ENCODE data around the gene DPF3. TPM values are rescaled to one million over a fixed set of nuclear protein-coding genes. Genes with fewer than 3 reads are reported as not detected.

Gene DPF3
- total RNA-seq, 2 donors from 2014 or later: 0.78 to 4.0 TPM

GRCh38 chr14:72600551-72601330 lies 293.2 kb downstream of the DPF3 start:
- no peak for DNase-seq
- no peaks in the 10 kb centered on the region for H3K4me1 ChIP-seq
- TF ChIP-seq, protein P1, sequence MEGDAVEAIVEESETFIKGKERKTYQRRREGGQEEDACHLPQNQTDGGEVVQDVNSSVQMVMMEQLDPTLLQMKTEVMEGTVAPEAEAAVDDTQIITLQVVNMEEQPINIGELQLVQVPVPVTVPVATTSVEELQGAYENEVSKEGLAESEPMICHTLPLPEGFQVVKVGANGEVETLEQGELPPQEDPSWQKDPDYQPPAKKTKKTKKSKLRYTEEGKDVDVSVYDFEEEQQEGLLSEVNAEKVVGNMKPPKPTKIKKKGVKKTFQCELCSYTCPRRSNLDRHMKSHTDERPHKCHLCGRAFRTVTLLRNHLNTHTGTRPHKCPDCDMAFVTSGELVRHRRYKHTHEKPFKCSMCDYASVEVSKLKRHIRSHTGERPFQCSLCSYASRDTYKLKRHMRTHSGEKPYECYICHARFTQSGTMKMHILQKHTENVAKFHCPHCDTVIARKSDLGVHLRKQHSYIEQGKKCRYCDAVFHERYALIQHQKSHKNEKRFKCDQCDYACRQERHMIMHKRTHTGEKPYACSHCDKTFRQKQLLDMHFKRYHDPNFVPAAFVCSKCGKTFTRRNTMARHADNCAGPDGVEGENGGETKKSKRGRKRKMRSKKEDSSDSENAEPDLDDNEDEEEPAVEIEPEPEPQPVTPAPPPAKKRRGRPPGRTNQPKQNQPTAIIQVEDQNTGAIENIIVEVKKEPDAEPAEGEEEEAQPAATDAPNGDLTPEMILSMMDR (IDR thresholded peaks at IDR 0.05): no peak
- TF ChIP-seq POLR2A (IDR thresholded peaks at IDR 0.05): no peak
- H3K36me3 ChIP-seq (replicated peaks in 1 of 2; ENCODE audit: insufficient read depth in 1 of 2, low read depth in 2 of 2): no peaks in the 10 kb centered on the region
- no peak overlapping the region for H3K27ac ChIP-seq
- ATAC-seq: no peak
- no peak overlapping the region for H3K4me3 ChIP-seq
- no peaks in the 10 kb centered on the region for H3K9me3 ChIP-seq
- no peaks in the 10 kb centered on the region for H3K27me3 ChIP-seq
- intact Hi-C loops (cut with DNase I): no loop called here
- 69 to 79% methylated on average over 8 of the region's 9 CpGs for WGBS, 2 donors

DNA sequence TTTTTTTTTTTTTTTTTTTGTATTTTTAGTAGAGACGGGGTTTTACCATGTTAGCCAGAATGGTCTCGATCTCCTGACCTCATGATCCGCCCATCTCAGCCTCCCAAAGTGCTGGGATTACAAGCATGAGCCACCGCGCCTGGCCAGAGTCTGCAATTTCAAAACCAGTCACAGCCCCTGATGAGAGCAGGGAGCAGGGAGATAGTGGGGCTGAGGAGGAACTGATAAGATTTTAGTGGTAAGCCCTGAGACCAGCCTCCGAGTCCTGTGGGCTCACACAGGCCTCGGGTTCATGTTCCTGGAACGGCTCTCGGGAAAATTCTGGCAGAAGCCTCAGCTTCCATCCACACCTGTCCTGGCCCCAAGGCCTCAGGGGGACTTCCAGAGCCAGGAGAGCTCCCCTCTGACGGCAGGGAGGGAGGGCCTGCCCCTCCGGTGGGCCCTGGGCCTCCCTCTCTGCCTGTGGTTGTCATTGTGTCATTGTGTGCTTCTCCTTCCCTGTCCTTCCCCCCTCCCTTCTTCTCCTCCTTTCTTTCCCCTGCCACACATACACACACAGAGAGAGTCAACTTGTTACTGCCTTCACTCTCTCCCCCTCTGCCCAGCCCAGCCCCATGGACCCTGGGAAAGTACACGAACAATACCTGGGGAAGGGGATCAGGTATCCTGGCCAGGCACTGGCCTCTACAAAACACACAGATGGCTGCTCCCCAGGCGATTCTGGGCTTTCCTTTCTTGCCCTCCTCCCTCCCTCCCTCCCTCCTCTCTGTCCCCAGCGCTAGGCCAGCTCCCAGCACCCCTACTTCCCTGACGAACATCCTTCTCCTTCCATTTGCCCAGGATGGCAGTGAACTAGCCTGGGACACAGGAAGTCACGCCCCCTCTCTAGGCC lies 294.1 kb downstream of the DPF3 start:
- Histone ChIP-seq H3K27me3 (no peaks in the 10 kb centered on the region), H3K36me3 (replicated peaks in 1 of 2; ENCODE audit: insufficient read depth in 1 of 2, low read depth in 2 of 2) (no peaks in the 10 kb centered on the region), H3K9me3 (no peaks in the 10 kb centered on the region), H3K4me1 (no peaks in the 10 kb centered on the region), H3K4me3 (no peak overlapping the region), H3K27ac (no peak overlapping the region)
- WGBS, 2 donors: 78 to 80% methylated on average over 13 to 15 of the region's 16 CpGs
- ATAC-seq (no peak), DNase-seq (no peak)
- intact Hi-C loops (cut with DNase I): no loop called here
- TF ChIP-seq, protein P1 (IDR thresholded peaks at IDR 0.05): no peak
- no peak for TF ChIP-seq POLR2A (IDR thresholded peaks at IDR 0.05)

- no peaks in the 10 kb centered on the region for H3K4me1 ChIP-seq
- no peak overlapping the region for H3K27ac ChIP-seq
- H3K27me3 ChIP-seq: no peaks in the 10 kb centered on the region
- 70 to 89% methylated on average over 3 of the region's 5 CpGs for WGBS, 2 donors
- H3K9me3 ChIP-seq: no peaks in the 10 kb centered on the region
- ATAC-seq (no peak), DNase-seq (no peak)
- intact Hi-C loops (cut with DNase I): no loop called here
- H3K36me3 ChIP-seq (replicated peaks in 1 of 2; ENCODE audit: insufficient read depth in 1 of 2, low read depth in 2 of 2): no peaks in the 10 kb centered on the region
- H3K4me3 ChIP-seq: no peak overlapping the region
- TF ChIP-seq, protein P1 (IDR thresholded peaks at IDR 0.05): no peak
- no peak for TF ChIP-seq POLR2A (IDR thresholded peaks at IDR 0.05)
Measured at GRCh38 chr14:72598306-72598705, 295.6 kb downstream of the DPF3 start.

DNA sequence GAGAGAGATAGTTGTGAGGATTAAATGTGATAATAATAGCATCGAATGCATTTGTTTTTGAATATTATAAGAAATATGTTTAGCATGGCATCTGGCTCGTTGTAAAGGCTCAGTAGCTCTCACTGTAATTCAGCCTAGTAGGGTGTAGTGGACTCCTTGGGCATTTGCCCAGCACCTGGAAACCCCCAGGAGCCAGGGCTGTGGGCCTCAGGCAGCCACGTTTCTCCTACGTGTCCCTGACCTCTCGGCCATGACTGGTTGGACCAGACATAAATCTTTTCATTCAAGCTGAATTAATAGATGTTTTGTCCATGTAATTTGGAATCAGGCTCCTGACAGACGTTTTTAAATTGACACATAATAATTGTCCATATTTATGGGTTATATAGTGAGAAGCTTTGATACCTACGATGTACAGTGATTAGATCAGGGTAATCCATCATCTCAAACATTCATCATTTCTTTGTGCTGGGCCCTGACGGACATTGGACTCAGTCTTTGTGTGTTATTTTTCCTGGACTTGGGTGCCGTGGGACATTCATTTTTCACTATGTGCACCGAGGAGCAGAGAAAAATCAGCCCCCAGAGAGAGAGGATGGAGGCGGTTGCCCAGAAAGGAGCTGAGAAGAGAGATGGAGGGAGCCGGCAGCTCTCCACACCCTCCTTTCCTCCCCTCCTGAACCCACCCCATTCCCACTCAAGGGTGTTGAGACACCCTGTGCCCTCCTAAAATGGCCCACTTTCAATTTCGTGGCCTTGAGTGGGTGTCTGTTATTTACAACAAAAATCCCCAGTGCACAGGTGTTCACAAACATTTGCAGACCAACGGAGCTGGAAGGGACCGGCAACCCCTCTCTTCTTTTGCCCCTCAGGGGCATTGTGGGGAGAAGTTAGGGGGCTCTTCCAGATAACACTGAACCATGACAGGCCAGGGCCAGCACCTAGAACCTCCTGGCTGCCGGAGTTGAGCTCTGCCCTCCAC lies 296.4 kb downstream of the DPF3 start:
- Histone ChIP-seq H3K9me3 (no peaks in the 10 kb centered on the region), H3K27me3 (no peaks in the 10 kb centered on the region), H3K4me1 (no peaks in the 10 kb centered on the region), H3K36me3 (replicated peaks in 1 of 2; ENCODE audit: insufficient read depth in 1 of 2, low read depth in 2 of 2) (no peaks in the 10 kb centered on the region), H3K27ac (no peak overlapping the region), H3K4me3 (no peak overlapping the region)
- DNase-seq: no peak
- no peak for ATAC-seq
- intact Hi-C loops (cut with DNase I): no loop called here
- TF ChIP-seq, protein P1 (IDR thresholded peaks at IDR 0.05): no peak
- TF ChIP-seq POLR2A (IDR thresholded peaks at IDR 0.05): no peak
- WGBS, 2 donors: 50 to 54% methylated on average over 14 to 16 of the region's 16 CpGs
